ENCODE measurements around the gene OLA1. TPM values are rescaled to one million over a fixed set of nuclear protein-coding genes. Genes with fewer than 3 reads are reported as not detected.

OLA1 gene
- polyA plus RNA-seq, 1 donor (not counting 4 experiments of a cell fraction or from before 2014, with no cell fraction given), result 217 TPM

- Histone ChIP-seq H3K4me2 (ENCODE audit: control insufficient read depth, extremely low read depth, insufficient read depth, low read depth, low read length) (peak overlapping the region; percentile 31), H2AFZ (ENCODE audit: control insufficient read depth, low read length) (no peak overlapping the region), H3K4me3 (ENCODE audit: control insufficient read depth in 2 of 3, extremely low read depth in 1 of 3, insufficient read depth in 2 of 3, low read depth in 1 of 3, low read length in 3 of 3) (no peak overlapping the region), H3K9me1 (ENCODE audit: control insufficient read depth, extremely low read depth, insufficient read depth, low read length) (no peaks in the 10 kb centered on the region), H3K9me3 (ENCODE audit: control insufficient read depth, low read depth, low read length) (no peaks in the 10 kb centered on the region), H3K27ac (ENCODE audit: control insufficient read depth, insufficient read depth, low read length) (no peak overlapping the region), H3K79me2 (ENCODE audit: control insufficient read depth, insufficient read depth, low read length) (peaks cover 28% of the 10 kb centered on the region), H4K20me1 (ENCODE audit: control insufficient read depth, extremely low read depth, insufficient read depth, low read length) (no peaks in the 10 kb centered on the region), H3K27me3 (ENCODE audit: control insufficient read depth, extremely low read depth, insufficient read depth, low read length) (no peaks in the 10 kb centered on the region), H3K36me3 (ENCODE audit: control insufficient read depth in 2 of 2, extremely low read depth in 1 of 2, insufficient read depth in 2 of 2, low read length in 2 of 2) (peaks cover 2 to 3% of the 10 kb centered on the region in 2 experiments), H3K9ac (ENCODE audit: control insufficient read depth, extremely low read depth, insufficient read depth, low read length) (no peak overlapping the region), H3K4me1 (ENCODE audit: control insufficient read depth, extremely low read depth, insufficient read depth, low read length) (peaks cover 33% of the 10 kb centered on the region)
- TF ChIP-seq CTCF (optimal IDR thresholded peaks at IDR 0.05 in 1 of 3, IDR thresholded peaks at IDR 0.05 in 1 of 3, conservative IDR thresholded peaks at IDR 0.05 in 1 of 3; ENCODE audit: extremely low read depth in 1 of 3, insufficient read depth in 2 of 3, low read length in 3 of 3), result peak; percentile 54 to 70 (median 69)
- no peak for TF ChIP-seq EZH2 (IDR thresholded peaks at IDR 0.05; ENCODE audit: low read length)
- dilution Hi-C loops (cut with MboI; ENCODE audit: extremely low pct_ligation_motif_present, low sequenced_read_pairs), result no loop called here
- DNase-seq (ENCODE audit: low read depth, low spot score) (no peak), FAIRE-seq (peak; percentile 69)
Observed at GRCh38 chr2:174158003-174158402, 90.3 kb downstream of the OLA1 start.

- H3K27ac ChIP-seq (ENCODE audit: control insufficient read depth, insufficient read depth, low read length), result no peak overlapping the region
- no peak overlapping the region for H3K9ac ChIP-seq (ENCODE audit: control insufficient read depth, extremely low read depth, insufficient read depth, low read length)
- no peaks in the 10 kb centered on the region for H3K9me3 ChIP-seq (ENCODE audit: control insufficient read depth, low read depth, low read length)
- H4K20me1 ChIP-seq (ENCODE audit: control insufficient read depth, extremely low read depth, insufficient read depth, low read length), result no peaks in the 10 kb centered on the region
- peaks cover 2 to 3% of the 10 kb centered on the region in 2 experiments for H3K36me3 ChIP-seq (ENCODE audit: control insufficient read depth in 2 of 2, extremely low read depth in 1 of 2, insufficient read depth in 2 of 2, low read length in 2 of 2)
- TF ChIP-seq CTCF (optimal IDR thresholded peaks at IDR 0.05 in 1 of 3, IDR thresholded peaks at IDR 0.05 in 1 of 3, conservative IDR thresholded peaks at IDR 0.05 in 1 of 3; ENCODE audit: extremely low read depth in 1 of 3, insufficient read depth in 2 of 3, low read length in 3 of 3) (no peak), EZH2 (IDR thresholded peaks at IDR 0.05; ENCODE audit: low read length) (no peak)
- no peak overlapping the region for H3K4me2 ChIP-seq (ENCODE audit: control insufficient read depth, extremely low read depth, insufficient read depth, low read depth, low read length)
- no peak for DNase-seq (ENCODE audit: low read depth, low spot score)
- peaks cover 33% of the 10 kb centered on the region for H3K4me1 ChIP-seq (ENCODE audit: control insufficient read depth, extremely low read depth, insufficient read depth, low read length)
- H2AFZ ChIP-seq (ENCODE audit: control insufficient read depth, low read length), result no peak overlapping the region
- no peak for FAIRE-seq
- dilution Hi-C loops (cut with MboI; ENCODE audit: extremely low pct_ligation_motif_present, low sequenced_read_pairs), result no loop called here
- no peaks in the 10 kb centered on the region for H3K27me3 ChIP-seq (ENCODE audit: control insufficient read depth, extremely low read depth, insufficient read depth, low read length)
- no peak overlapping the region for H3K4me3 ChIP-seq (ENCODE audit: control insufficient read depth in 2 of 3, extremely low read depth in 1 of 3, insufficient read depth in 2 of 3, low read depth in 1 of 3, low read length in 3 of 3)
- no peaks in the 10 kb centered on the region for H3K9me1 ChIP-seq (ENCODE audit: control insufficient read depth, extremely low read depth, insufficient read depth, low read length)
- H3K79me2 ChIP-seq (ENCODE audit: control insufficient read depth, insufficient read depth, low read length), result peaks cover 25% of the 10 kb centered on the region
Observed at GRCh38 chr2:174157053-174157452, 91.3 kb downstream of the OLA1 start.

Data from keratinocyte (primary cell).